Amniotic epithelial cell (primary cell): Measurements from ENCODE around the gene MLXIPL.

Experiments
- DNase-seq: peaks from one replicate; pipeline ENCODE4 v3.0.0-alpha.2; 2010; ENCODE audit warnings: low read depth

The MLXIPL gene

DNA sequence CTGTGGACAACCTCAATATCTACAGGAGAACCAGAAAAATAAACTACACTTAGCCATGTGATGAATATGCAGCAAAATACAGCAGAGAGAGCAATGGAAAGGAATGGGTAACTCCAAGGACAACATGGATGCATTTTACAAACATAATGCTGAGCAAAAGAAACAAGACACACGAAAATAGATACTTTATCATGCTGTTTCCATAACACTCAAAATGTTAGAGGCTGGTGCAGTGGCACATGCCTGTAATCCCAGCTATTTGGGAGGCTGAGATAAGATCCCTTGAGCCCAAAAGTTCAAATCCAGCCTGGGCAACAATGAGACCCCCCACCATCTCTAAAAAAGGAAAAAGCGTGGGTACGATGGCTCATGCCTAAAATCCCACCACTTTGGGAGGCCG lies 75.1 kb downstream of the MLXIPL start:
- DNase-seq = no peak

- DNase-seq = no peak
These were observed 76.5 kb downstream of the MLXIPL start for GRCh38 chr7:73547841-73548240.

DNA sequence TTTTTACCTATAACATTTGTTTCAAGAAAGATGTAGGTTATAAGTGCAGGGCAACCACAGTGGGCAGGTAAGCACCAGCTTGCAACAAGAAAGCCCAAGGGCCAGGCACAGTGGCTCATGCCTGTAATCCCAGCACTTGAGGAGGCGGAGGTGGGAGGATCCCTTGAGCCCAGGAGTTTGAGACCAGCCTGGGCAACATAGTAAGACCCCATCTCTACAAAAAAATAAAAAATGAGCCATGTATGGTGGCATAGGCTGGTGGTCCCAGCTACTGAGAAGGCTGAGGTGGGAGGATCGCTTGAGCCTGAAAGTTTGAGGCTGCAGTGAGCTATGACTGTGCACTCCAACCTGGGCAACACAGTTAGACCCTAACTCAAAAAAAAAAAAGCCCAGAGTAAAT lies 79.6 kb downstream of the MLXIPL start:
- DNase-seq = no peak
